Esophagus mucosa (tissue), 1 donor: ENCODE results near the gene SCO1. TPM values are rescaled to one million over a fixed set of nuclear protein-coding genes. Genes with fewer than 3 reads are reported as not detected.
"Not testable (repeated sequence)": the region's sequence is repeated elsewhere in the genome, so short reads cannot be mapped to it uniquely, and the experiment has no call there.

Experiments used
- ATAC-seq: fragments of 200-7000 bp; cut with Tn5 transposase; one replicate; pipeline ENCODE4 v1.9.1; 2020
- total RNA-seq: library from RNA; stranded (reverse); gene quantifications from one replicate; pipeline ENCODE4 v1.2.4, GENCODE V29; 2023
- donor health status: DM: yes; HTN: yes; CAD: no.

SCO1 gene
- 17.3 TPM for total RNA-seq

GRCh38 chr17:10697092-10698081 lies at the start of gene SCO1, which contains the start of gene ADPRM:
TSS of gene SCO1 (minus strand) at chr17:10697533. CDS start at chr17:10697507, 26 bp downstream.
TSS of gene ADPRM (plus strand) at chr17:10697594. CDS start at chr17:10704927, 7,333 bp downstream.
- peak; percentile 99 for ATAC-seq

- peak; percentile 64 for ATAC-seq
Measured at GRCh38 chr17:10745231-10745630, 47.9 kb upstream of the SCO1 start.

GRCh38 chr17:10744501-10745000 lies 47.2 kb upstream of the SCO1 start:
- no peak for ATAC-seq

- no peak for ATAC-seq
Measured at GRCh38 chr17:10743316-10744009, 46.1 kb upstream of the SCO1 start.

- ATAC-seq: no peak
Measured at GRCh38 chr17:10742431-10742830, 45.1 kb upstream of the SCO1 start.

- no peak for ATAC-seq
Measured at GRCh38 chr17:10741416-10742135, 44.2 kb upstream of the SCO1 start.

GRCh38 chr17:10739386-10739785 lies 42.1 kb upstream of the SCO1 start:
- no peak for ATAC-seq

- ATAC-seq: no peak
Measured at GRCh38 chr17:10738521-10739258, 41.4 kb upstream of the SCO1 start.

GRCh38 chr17:10737736-10738135 lies 40.4 kb upstream of the SCO1 start:
- no peak for ATAC-seq

GRCh38 chr17:10737168-10737622 lies 39.9 kb upstream of the SCO1 start:
- peak; percentile 95 for ATAC-seq

- no peak for ATAC-seq
Measured at GRCh38 chr17:10735821-10736220, 38.5 kb upstream of the SCO1 start.

GRCh38 chr17:10735251-10735650 lies 37.9 kb upstream of the SCO1 start:
- no peak for ATAC-seq

- no peak for ATAC-seq
Measured at GRCh38 chr17:10733666-10734065, 36.3 kb upstream of the SCO1 start.

- ATAC-seq: not testable (repeated sequence)
Measured at GRCh38 chr17:10732121-10732520, 34.8 kb upstream of the SCO1 start.

GRCh38 chr17:10731408-10731879 lies 34.1 kb upstream of the SCO1 start:
- ATAC-seq: no peak

- ATAC-seq: not testable (repeated sequence)
Measured at GRCh38 chr17:10730247-10730646, 32.9 kb upstream of the SCO1 start.

GRCh38 chr17:10729334-10730193 lies 32.2 kb upstream of the SCO1 start, which contains the start of gene TMEM220:
TSS of gene TMEM220 (minus strand) at chr17:10730023. CDS start at chr17:10729851, 172 bp downstream.
- peak; percentile 80 for ATAC-seq

GRCh38 chr17:10728331-10728892 lies 31.1 kb upstream of the SCO1 start:
- no peak for ATAC-seq

- ATAC-seq: no peak
Measured at GRCh38 chr17:10727192-10727591, 29.9 kb upstream of the SCO1 start.

- ATAC-seq: no peak
Measured at GRCh38 chr17:10726196-10726595, 28.9 kb upstream of the SCO1 start.
